Loucy (cell line): ENCODE measurements around the gene HOXC5.

Experiments
- H2AFZ ChIP-seq: fragments of 200-600 bp; sonication (generic); 2 replicates; pipeline ENCODE4 v1.6.0; 2016; ENCODE audit warnings: antibody characterized with exemption, mild to moderate bottlenecking, low read length, moderate library complexity
- H3F3A ChIP-seq: fragments of 200-600 bp; 2 replicates; pipeline ENCODE4 v1.6.0; 2016; ENCODE audit warnings: antibody characterized with exemption, low read depth, mild to moderate bottlenecking
- H3K27me3 ChIP-seq: fragments of 200-600 bp; sonication (generic); 2 replicates; pipeline ENCODE4 v1.6.1; 2014; ENCODE audit warnings: low read length, mild to moderate bottlenecking; ENCODE audit not compliant: insufficient read depth, poor library complexity, severe bottlenecking
- H3K36me3 ChIP-seq: fragments of 200-600 bp; sonication (generic); 2 replicates; pipeline ENCODE4 v1.6.1; 2016; ENCODE audit warnings: low read length; ENCODE audit not compliant: insufficient read depth
- H3K4me1 ChIP-seq: fragments of 200-600 bp; sonication (generic); 2 replicates; pipeline ENCODE4 v1.5.1; 2014; ENCODE audit warnings: low read length, mild to moderate bottlenecking; ENCODE audit not compliant: insufficient read depth, poor library complexity, severe bottlenecking
- H3K4me2 ChIP-seq: fragments of 200-600 bp; sonication (generic); 2 replicates; pipeline ENCODE4 v1.6.0; 2014; ENCODE audit warnings: antibody characterized with exemption, low read length, low read depth, mild to moderate bottlenecking; ENCODE audit not compliant: poor library complexity, severe bottlenecking
- H3K4me3 ChIP-seq: fragments of 200-600 bp; sonication (generic); 2 replicates; pipeline ENCODE4 v1.5.1; 2014; ENCODE audit warnings: low read length, mild to moderate bottlenecking, mixed read lengths; ENCODE audit not compliant: poor library complexity, severe bottlenecking
- H3K79me2 ChIP-seq: fragments of 200-600 bp; sonication (generic); 2 replicates; pipeline ENCODE4 v1.6.1; 2014; ENCODE audit warnings: low read length; ENCODE audit not compliant: insufficient read depth
- H3K9ac ChIP-seq: fragments of 200-600 bp; sonication (generic); 2 replicates; pipeline ENCODE4 v1.6.0; 2014; ENCODE audit warnings: mild to moderate bottlenecking, low read depth, low read length, moderate library complexity; ENCODE audit not compliant: poor library complexity, severe bottlenecking
- H3K9me2 ChIP-seq: fragments of 200-600 bp; sonication (generic); replicated peaks from 2 replicates; pipeline ENCODE4 v1.6.1; 2016; ENCODE audit warnings: low read depth, low read length, mixed read lengths
- H3K9me3 ChIP-seq: fragments of 200-600 bp; sonication (generic); 2 replicates; pipeline ENCODE4 v1.6.1; 2014; ENCODE audit warnings: mild to moderate bottlenecking, antibody characterized with exemption, low read length, low read depth; ENCODE audit not compliant: insufficient read depth
- H4K20me1 ChIP-seq: fragments of 200-600 bp; sonication (generic); 2 replicates; pipeline ENCODE4 v1.6.0; 2014; ENCODE audit warnings: antibody characterized with exemption, low read length, mild to moderate bottlenecking; ENCODE audit not compliant: insufficient read depth, poor library complexity, severe bottlenecking
- CTCF ChIP-seq: fragments of 200-600 bp; sonication (generic); conservative IDR thresholded peaks from 2 replicates; pipeline ENCODE4 v1.5.1; 2014; ENCODE audit warnings: mild to moderate bottlenecking, antibody characterized with exemption, low read length
- EZH2phosphoT487 ChIP-seq: fragments of 200-600 bp; IDR thresholded peaks from 2 replicates; pipeline ENCODE4 v1.6.1; 2018; ENCODE audit warnings: antibody characterized with exemption, mild to moderate bottlenecking, moderate library complexity, borderline replicate concordance

The HOXC5 gene

DNA sequence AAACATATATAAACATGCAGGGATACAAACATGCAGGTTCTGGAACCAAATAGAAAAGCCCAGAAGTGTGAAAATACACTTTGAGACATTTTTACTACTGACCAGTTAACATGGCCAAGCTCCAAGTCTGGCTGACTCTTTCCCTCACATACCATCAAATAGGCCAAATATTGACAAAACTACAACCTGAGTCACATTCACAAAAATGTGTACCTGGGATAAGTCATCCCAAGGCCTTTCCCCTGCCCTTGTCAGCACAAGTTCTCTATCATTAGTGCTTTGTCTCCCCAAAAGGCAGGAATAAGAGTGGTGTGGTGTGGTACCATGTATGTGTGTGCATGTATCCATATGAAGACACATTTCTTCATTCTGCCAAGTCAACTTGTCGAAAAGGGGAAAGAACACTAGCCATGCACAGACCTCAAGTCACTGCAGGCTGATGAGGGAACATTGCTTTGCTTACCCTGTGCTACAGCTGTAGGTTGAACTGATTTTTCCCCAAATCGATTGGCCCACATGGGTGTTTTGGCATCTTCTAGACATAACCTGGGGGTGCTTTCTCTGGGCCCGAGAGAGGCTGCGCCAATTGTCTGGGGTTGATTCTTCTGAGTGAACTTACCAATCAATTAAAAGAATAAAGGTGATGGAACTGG is 35.7 kb downstream of the HOXC5 start:
- no peaks in the 10 kb centered on the region for H3F3A ChIP-seq
- no peak overlapping the region for H3K4me2 ChIP-seq
- TF ChIP-seq CTCF (no peak), EZH2phosphoT487 (no peak)
- no peaks in the 10 kb centered on the region for H3K4me1 ChIP-seq
- H3K79me2 ChIP-seq = no peaks in the 10 kb centered on the region
- H3K9me3 ChIP-seq = no peaks in the 10 kb centered on the region
- no peaks in the 10 kb centered on the region for H3K27me3 ChIP-seq
- H4K20me1 ChIP-seq = no peaks in the 10 kb centered on the region
- H3K9me2 ChIP-seq = no peaks in the 10 kb centered on the region
- no peaks in the 10 kb centered on the region for H3K36me3 ChIP-seq
- no peak overlapping the region for H3K9ac ChIP-seq
- H3K4me3 ChIP-seq = no peak overlapping the region
- no peak overlapping the region for H2AFZ ChIP-seq

DNA sequence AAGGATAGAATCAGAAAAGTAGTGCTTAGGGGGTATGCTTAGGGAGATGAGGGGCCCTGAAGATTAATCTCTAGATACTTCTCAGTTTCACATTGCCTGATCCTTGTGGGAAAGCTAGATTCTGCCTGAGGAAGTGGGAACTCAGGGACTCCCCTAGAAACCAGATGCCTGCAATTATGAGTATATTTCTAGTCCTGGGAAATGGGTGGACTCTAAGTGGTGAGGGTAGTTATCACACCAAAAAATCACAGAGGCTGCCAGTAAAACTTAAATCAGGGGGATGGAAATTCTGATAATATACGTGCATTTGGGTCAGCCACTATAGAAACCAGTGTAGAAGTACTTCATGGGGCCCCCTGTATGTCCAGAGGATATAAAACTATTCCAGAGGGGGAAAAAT is 39.1 kb downstream of the HOXC5 start:
- H3K27me3 ChIP-seq = no peaks in the 10 kb centered on the region
- no peaks in the 10 kb centered on the region for H3K4me1 ChIP-seq
- no peaks in the 10 kb centered on the region for H3F3A ChIP-seq
- H4K20me1 ChIP-seq = no peaks in the 10 kb centered on the region
- no peaks in the 10 kb centered on the region for H3K36me3 ChIP-seq
- no peaks in the 10 kb centered on the region for H3K79me2 ChIP-seq
- TF ChIP-seq CTCF (no peak), EZH2phosphoT487 (no peak)
- H3K4me2 ChIP-seq = no peak overlapping the region
- H3K9me2 ChIP-seq = no peaks in the 10 kb centered on the region
- H2AFZ ChIP-seq = no peak overlapping the region
- H3K9ac ChIP-seq = no peak overlapping the region
- no peaks in the 10 kb centered on the region for H3K9me3 ChIP-seq
- no peak overlapping the region for H3K4me3 ChIP-seq

DNA sequence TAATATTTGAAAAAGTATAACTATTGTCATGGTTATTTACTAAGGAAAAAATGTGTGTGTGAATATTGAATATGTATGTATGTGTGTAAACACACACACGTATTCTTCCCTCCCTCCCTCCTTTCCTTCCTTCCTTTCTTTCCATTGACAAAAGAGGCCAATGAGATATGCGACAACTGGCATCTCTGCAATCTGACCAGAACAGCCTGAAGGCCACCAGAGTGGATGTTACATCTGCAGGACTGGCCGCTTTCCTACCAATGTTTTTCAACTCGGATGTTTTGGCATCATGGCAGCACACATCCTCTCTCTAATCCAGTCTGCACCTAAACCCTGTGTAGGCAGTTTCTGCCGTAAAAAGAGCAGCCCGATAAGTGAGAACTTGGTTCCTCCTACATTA is 41.5 kb downstream of the HOXC5 start:
- H3K27me3 ChIP-seq = no peaks in the 10 kb centered on the region
- no peak for TF ChIP-seq EZH2phosphoT487
- TF ChIP-seq CTCF = no peak

More for the DNA sequence above, 41.5 kb downstream of the HOXC5 start:
- H3K9ac ChIP-seq = no peak overlapping the region
- H3K36me3 ChIP-seq = no peaks in the 10 kb centered on the region
- H3K4me1 ChIP-seq = no peaks in the 10 kb centered on the region
- no peaks in the 10 kb centered on the region for H4K20me1 ChIP-seq
- H3K4me2 ChIP-seq = no peak overlapping the region
- no peak overlapping the region for H3K4me3 ChIP-seq
- no peaks in the 10 kb centered on the region for H3F3A ChIP-seq
- no peak overlapping the region for H2AFZ ChIP-seq
- no peaks in the 10 kb centered on the region for H3K9me3 ChIP-seq
- H3K9me2 ChIP-seq = no peaks in the 10 kb centered on the region
- H3K79me2 ChIP-seq = no peaks in the 10 kb centered on the region
